ENCODE data around the gene JAG2.

Gene JAG2

DNA sequence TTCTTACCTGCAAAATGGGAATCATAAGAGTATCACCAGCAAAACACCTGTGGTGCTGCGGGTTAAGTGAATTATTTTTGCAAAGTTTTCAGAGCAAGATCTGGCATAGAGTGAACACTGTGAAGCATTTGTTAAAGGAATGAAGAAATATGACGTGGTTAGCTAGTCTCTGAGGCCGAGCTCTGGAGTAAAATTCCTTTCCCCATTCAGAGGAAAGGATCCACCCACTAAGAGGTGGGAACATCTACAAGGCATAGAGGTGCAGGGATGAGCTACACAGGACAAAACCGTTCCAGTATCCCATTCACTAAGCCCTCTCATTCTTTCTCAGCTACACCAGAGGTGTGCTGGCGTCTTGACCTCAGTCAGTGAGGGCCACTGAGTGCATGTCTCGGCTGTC is 48.5 kb downstream of the JAG2 start:
- Histone ChIP-seq H3K4me3 (ENCODE audit: low read depth, low read length) (no peak overlapping the region), H3K9me3 (ENCODE audit: control insufficient read depth, insufficient read depth, low read depth, low read length) (no peaks in the 10 kb centered on the region), H3K36me3 (ENCODE audit: control insufficient read depth in 2 of 2, insufficient read depth in 1 of 2, low read length in 2 of 2) (no peaks in the 10 kb centered on the region), H3K27ac (ENCODE audit: extremely low read depth, low read depth, low read length) (no peak overlapping the region), H3K4me1 (ENCODE audit: control insufficient read depth, insufficient read depth, low read length) (no peaks in the 10 kb centered on the region)
- CTCF ChIA-PET = interaction anchor here (0.6 to 1.1 kb wide), 2 partner anchors 25 to 417 kb away, joined by 3 to 4 read pairs; no protein-coding TSS in a partner anchor
- no peak for TF ChIP-seq ZNF112 (tag by site-specific recombination; IDR thresholded peaks at IDR 0.05)
- no peak for TF ChIP-seq ZBTB17 (tag by site-specific recombination; IDR thresholded peaks at IDR 0.05)
- TF ChIP-seq KLF17 (tag by site-specific recombination; IDR thresholded peaks at IDR 0.05) = no peak
- no peak for TF ChIP-seq ZNF530 (tag by site-specific recombination; IDR thresholded peaks at IDR 0.05; ENCODE audit: low read depth)
- TF ChIP-seq ZNF394 (tag by site-specific recombination; IDR thresholded peaks at IDR 0.05; ENCODE audit: borderline replicate concordance) = no peak
- TF ChIP-seq TRIM28 (IDR thresholded peaks at IDR 0.05; ENCODE audit: borderline replicate concordance, low read length) = no peak
- TF ChIP-seq ZNF548 (tag by site-specific recombination; IDR thresholded peaks at IDR 0.05) = no peak
- TF ChIP-seq, protein P1, sequence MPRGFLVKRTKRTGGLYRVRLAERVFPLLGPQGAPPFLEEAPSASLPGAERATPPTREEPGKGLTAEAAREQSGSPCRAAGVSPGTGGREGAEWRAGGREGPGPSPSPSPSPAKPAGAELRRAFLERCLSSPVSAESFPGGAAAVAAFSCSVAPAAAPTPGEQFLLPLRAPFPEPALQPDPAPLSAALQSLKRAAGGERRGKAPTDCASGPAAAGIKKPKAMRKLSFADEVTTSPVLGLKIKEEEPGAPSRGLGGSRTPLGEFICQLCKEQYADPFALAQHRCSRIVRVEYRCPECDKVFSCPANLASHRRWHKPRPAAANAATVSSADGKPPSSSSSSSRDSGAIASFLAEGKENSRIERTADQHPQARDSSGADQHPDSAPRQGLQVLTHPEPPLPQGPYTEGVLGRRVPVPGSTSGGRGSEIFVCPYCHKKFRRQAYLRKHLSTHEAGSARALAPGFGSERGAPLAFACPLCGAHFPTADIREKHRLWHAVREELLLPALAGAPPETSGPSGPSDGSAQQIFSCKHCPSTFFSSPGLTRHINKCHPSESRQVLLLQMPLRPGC (tag by site-specific recombination; IDR thresholded peaks at IDR 0.05) = no peak
- TF ChIP-seq REPIN1 (tag by site-specific recombination; IDR thresholded peaks at IDR 0.05; ENCODE audit: low read depth) = no peak
- no peak for TF ChIP-seq ZBTB7A (tag by site-specific recombination; IDR thresholded peaks at IDR 0.05; ENCODE audit: low read depth)
- TF ChIP-seq, protein P2, sequence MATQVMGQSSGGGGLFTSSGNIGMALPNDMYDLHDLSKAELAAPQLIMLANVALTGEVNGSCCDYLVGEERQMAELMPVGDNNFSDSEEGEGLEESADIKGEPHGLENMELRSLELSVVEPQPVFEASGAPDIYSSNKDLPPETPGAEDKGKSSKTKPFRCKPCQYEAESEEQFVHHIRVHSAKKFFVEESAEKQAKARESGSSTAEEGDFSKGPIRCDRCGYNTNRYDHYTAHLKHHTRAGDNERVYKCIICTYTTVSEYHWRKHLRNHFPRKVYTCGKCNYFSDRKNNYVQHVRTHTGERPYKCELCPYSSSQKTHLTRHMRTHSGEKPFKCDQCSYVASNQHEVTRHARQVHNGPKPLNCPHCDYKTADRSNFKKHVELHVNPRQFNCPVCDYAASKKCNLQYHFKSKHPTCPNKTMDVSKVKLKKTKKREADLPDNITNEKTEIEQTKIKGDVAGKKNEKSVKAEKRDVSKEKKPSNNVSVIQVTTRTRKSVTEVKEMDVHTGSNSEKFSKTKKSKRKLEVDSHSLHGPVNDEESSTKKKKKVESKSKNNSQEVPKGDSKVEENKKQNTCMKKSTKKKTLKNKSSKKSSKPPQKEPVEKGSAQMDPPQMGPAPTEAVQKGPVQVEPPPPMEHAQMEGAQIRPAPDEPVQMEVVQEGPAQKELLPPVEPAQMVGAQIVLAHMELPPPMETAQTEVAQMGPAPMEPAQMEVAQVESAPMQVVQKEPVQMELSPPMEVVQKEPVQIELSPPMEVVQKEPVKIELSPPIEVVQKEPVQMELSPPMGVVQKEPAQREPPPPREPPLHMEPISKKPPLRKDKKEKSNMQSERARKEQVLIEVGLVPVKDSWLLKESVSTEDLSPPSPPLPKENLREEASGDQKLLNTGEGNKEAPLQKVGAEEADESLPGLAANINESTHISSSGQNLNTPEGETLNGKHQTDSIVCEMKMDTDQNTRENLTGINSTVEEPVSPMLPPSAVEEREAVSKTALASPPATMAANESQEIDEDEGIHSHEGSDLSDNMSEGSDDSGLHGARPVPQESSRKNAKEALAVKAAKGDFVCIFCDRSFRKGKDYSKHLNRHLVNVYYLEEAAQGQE (tag by site-specific recombination; IDR thresholded peaks at IDR 0.05) = no peak
- no peak for TF ChIP-seq ZNF132 (tag by site-specific recombination; IDR thresholded peaks at IDR 0.05; ENCODE audit: borderline replicate concordance)
- no peak for TF ChIP-seq ZNF837 (tag by site-specific recombination; IDR thresholded peaks at IDR 0.05)
- no peak for TF ChIP-seq ZNF792 (tag by site-specific recombination; IDR thresholded peaks at IDR 0.05)
- no peak for TF ChIP-seq ZNF280C (tag by site-specific recombination; IDR thresholded peaks at IDR 0.05)
- no peak for TF ChIP-seq ZNF624 (tag by site-specific recombination; IDR thresholded peaks at IDR 0.05)
- TF ChIP-seq ZNF639 (tag by site-specific recombination; IDR thresholded peaks at IDR 0.05) = no peak
- TF ChIP-seq ZNF664 (tag by site-specific recombination; IDR thresholded peaks at IDR 0.05) = no peak
- POLR2A ChIA-PET = no interaction called here
